Adrenal gland (tissue), 5 donors: ENCODE measurements around the gene SCLY.

Source experiments
- POLR2A ChIP-seq, 2 donors: fragments of 450-650 bp; IDR thresholded peaks; one replicate each; pipeline ENCODE4 v1.6.1; 2017; ENCODE audit warnings: antibody characterized with exemption in 2 of 2, mild to moderate bottlenecking in 2 of 2, moderate library complexity in 1 of 2
- TF ChIP-seq, protein P1 (sequence below), 6 experiments: fragments of 450-650 bp in 4 of 6; fragments of 200-600 bp in 2 of 6; sonication (generic) in 1 of 6; IDR thresholded peaks; 1 replicate in 5 of 6; 2 replicates in 1 of 6; pipeline versions ENCODE4 v1.5.1 to v1.8.0; 2016 to 2021; ENCODE audit warnings: antibody characterized with exemption in 6 of 6, mild to moderate bottlenecking in 2 of 6, moderate library complexity in 1 of 6
- donor health status: DM: no; HTN: no; CAD: no.

DNA sequence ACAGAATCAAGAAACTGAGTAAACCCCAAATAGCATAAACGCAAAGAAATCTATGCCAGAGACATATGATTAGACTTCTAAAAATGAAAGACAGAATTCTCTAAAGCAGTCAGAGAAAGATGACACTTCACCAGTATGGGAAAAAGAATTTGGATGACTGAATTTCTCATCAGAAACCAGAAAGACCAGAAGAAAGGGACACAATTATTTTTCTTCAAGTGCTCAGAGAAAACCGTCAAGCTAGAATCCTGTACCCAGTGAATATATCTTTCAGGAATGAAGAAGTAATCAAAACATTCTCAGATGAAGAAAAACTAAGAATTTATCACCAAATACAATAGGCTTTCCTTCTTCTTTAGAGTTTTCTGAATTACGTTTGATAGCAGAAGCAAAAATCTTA lies 25.1 kb downstream of the SCLY start:
- TF ChIP-seq, protein P1, sequence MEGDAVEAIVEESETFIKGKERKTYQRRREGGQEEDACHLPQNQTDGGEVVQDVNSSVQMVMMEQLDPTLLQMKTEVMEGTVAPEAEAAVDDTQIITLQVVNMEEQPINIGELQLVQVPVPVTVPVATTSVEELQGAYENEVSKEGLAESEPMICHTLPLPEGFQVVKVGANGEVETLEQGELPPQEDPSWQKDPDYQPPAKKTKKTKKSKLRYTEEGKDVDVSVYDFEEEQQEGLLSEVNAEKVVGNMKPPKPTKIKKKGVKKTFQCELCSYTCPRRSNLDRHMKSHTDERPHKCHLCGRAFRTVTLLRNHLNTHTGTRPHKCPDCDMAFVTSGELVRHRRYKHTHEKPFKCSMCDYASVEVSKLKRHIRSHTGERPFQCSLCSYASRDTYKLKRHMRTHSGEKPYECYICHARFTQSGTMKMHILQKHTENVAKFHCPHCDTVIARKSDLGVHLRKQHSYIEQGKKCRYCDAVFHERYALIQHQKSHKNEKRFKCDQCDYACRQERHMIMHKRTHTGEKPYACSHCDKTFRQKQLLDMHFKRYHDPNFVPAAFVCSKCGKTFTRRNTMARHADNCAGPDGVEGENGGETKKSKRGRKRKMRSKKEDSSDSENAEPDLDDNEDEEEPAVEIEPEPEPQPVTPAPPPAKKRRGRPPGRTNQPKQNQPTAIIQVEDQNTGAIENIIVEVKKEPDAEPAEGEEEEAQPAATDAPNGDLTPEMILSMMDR (IDR thresholded peaks at IDR 0.05): no peak
- no peak for TF ChIP-seq POLR2A (IDR thresholded peaks at IDR 0.05)
